ENCODE measurements around the gene NF2.
A peak's percentile ranks its signal among the peaks of the same experiment; 100 is the strongest.

NF2 gene

GRCh38 chr22:29700900-29701154 lies 97.4 kb downstream of the NF2 start:
- Histone ChIP-seq H4K20me1 (ENCODE audit: control insufficient read depth, insufficient read depth, low read depth, low read length) (0 out of 2 replicates have a peak, but pooled peaks cover 3% of the 10 kb centered on the region), H3K4me3 (ENCODE audit: low read length) (no peak overlapping the region), H3K9me2 (replicated peaks; ENCODE audit: control insufficient read depth, low read length) (no peaks in the 10 kb centered on the region), H3K9me3 (ENCODE audit: control insufficient read depth, insufficient read depth, low read length) (no peaks in the 10 kb centered on the region), H3K27me3 (ENCODE audit: control insufficient read depth, low read length) (no peaks in the 10 kb centered on the region; the same call in 1 of the 2 replicates), H3K27ac (ENCODE audit: low read depth, low read length) (no peak overlapping the region), H3K4me2 (ENCODE audit: low read length) (no peak overlapping the region), H3K79me2 (ENCODE audit: control insufficient read depth, low read length) (no peaks in the 10 kb centered on the region), H3K4me1 (ENCODE audit: control insufficient read depth, low read length) (peaks cover 26% of the 10 kb centered on the region), H3F3A (ENCODE audit: control insufficient read depth, insufficient read depth) (no peaks in the 10 kb centered on the region), H3K36me3 (ENCODE audit: control insufficient read depth, low read length) (no peaks in the 10 kb centered on the region)
- TF ChIP-seq, protein P1, sequence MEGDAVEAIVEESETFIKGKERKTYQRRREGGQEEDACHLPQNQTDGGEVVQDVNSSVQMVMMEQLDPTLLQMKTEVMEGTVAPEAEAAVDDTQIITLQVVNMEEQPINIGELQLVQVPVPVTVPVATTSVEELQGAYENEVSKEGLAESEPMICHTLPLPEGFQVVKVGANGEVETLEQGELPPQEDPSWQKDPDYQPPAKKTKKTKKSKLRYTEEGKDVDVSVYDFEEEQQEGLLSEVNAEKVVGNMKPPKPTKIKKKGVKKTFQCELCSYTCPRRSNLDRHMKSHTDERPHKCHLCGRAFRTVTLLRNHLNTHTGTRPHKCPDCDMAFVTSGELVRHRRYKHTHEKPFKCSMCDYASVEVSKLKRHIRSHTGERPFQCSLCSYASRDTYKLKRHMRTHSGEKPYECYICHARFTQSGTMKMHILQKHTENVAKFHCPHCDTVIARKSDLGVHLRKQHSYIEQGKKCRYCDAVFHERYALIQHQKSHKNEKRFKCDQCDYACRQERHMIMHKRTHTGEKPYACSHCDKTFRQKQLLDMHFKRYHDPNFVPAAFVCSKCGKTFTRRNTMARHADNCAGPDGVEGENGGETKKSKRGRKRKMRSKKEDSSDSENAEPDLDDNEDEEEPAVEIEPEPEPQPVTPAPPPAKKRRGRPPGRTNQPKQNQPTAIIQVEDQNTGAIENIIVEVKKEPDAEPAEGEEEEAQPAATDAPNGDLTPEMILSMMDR (IDR thresholded peaks at IDR 0.05; ENCODE audit: low read depth, low read length, poor library complexity, severe bottlenecking), result no peak
- no peak for TF ChIP-seq EZH2phosphoT487 (IDR thresholded peaks at IDR 0.05; ENCODE audit: borderline replicate concordance, low read length)

DNA sequence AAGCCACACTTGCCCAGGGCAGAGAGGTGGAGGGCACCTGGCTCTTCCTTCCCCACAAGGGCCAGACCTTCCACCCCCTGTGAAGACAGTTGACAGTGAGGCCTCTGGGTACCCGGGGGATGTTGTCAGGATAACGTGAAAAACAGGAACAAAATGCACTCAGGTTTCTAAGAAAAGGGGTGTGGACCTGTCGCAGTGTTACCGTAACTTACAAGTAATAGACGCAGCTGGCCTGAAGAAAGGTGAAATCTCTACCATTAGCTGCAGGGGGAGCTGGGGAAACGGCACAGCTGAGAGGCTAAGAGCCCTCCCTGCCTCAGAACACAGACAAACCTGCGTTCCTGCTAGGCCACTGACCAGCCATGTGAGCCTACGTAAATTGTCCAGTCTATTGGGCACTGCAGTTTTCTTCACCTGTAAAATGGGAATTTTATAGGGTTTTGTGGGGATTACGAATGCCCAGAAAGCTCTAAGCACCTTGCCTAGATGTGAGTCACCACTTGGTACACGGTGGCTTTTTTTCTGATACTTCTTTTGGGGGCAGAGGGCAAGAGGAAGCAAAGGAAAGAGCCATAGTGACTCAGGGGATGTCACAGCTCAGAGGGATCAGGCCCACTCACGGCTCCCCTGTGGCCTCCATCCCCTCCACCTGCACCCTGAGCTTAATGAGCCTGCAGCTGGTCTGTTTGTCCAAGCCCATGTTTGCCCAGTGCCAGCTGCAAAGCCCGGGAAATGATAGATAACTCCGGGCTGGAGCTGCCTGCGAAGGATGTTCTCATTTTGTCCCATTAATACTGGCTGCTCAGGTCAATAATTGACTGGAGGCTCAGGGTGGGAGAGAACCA lies 97.9 kb downstream of the NF2 start:
- H3K4me2 ChIP-seq (ENCODE audit: low read length), result no peak overlapping the region
- H3K9me3 ChIP-seq (ENCODE audit: control insufficient read depth, insufficient read depth, low read length), result no peaks in the 10 kb centered on the region
- H3K36me3 ChIP-seq (ENCODE audit: control insufficient read depth, low read length), result no peaks in the 10 kb centered on the region
- H3K4me3 ChIP-seq (ENCODE audit: low read length), result no peak overlapping the region
- H3K27ac ChIP-seq (ENCODE audit: low read depth, low read length), result no peak overlapping the region
- H3K27me3 ChIP-seq (ENCODE audit: control insufficient read depth, low read length), result no peaks in the 10 kb centered on the region; the same call in 1 of the 2 replicates
- H3K4me1 ChIP-seq (ENCODE audit: control insufficient read depth, low read length), result peaks cover 26% of the 10 kb centered on the region
- no peaks in the 10 kb centered on the region for H3F3A ChIP-seq (ENCODE audit: control insufficient read depth, insufficient read depth)
- no peaks in the 10 kb centered on the region for H3K9me2 ChIP-seq (replicated peaks; ENCODE audit: control insufficient read depth, low read length)
- TF ChIP-seq, protein P1 (IDR thresholded peaks at IDR 0.05; ENCODE audit: low read depth, low read length, poor library complexity, severe bottlenecking), result peak; percentile 34
- no peak for TF ChIP-seq EZH2phosphoT487 (IDR thresholded peaks at IDR 0.05; ENCODE audit: borderline replicate concordance, low read length)
- H4K20me1 ChIP-seq (ENCODE audit: control insufficient read depth, insufficient read depth, low read depth, low read length), result 0 out of 2 replicates have a peak, but pooled peaks cover 3% of the 10 kb centered on the region
- no peaks in the 10 kb centered on the region for H3K79me2 ChIP-seq (ENCODE audit: control insufficient read depth, low read length)

GRCh38 chr22:29702000-29702930 lies 98.8 kb downstream of the NF2 start:
- Histone ChIP-seq H3K27ac (ENCODE audit: low read depth, low read length) (no peak overlapping the region), H3K36me3 (ENCODE audit: control insufficient read depth, low read length) (no peaks in the 10 kb centered on the region), H4K20me1 (ENCODE audit: control insufficient read depth, insufficient read depth, low read depth, low read length) (0 out of 2 replicates have a peak, but pooled peaks cover 3% of the 10 kb centered on the region), H3K79me2 (ENCODE audit: control insufficient read depth, low read length) (no peaks in the 10 kb centered on the region), H3K27me3 (ENCODE audit: control insufficient read depth, low read length) (no peaks in the 10 kb centered on the region; the same call in 1 of the 2 replicates), H3F3A (ENCODE audit: control insufficient read depth, insufficient read depth) (no peaks in the 10 kb centered on the region), H3K9me2 (replicated peaks; ENCODE audit: control insufficient read depth, low read length) (no peaks in the 10 kb centered on the region), H3K4me3 (ENCODE audit: low read length) (peak overlapping the region; percentile 39), H3K4me1 (ENCODE audit: control insufficient read depth, low read length) (peaks cover 26% of the 10 kb centered on the region), H3K4me2 (ENCODE audit: low read length) (peak overlapping the region; percentile 54), H3K9me3 (ENCODE audit: control insufficient read depth, insufficient read depth, low read length) (no peaks in the 10 kb centered on the region)
- TF ChIP-seq EZH2phosphoT487 (IDR thresholded peaks at IDR 0.05; ENCODE audit: borderline replicate concordance, low read length), result no peak
- TF ChIP-seq, protein P1 (IDR thresholded peaks at IDR 0.05; ENCODE audit: low read depth, low read length, poor library complexity, severe bottlenecking), result no peak
